Measurements from ENCODE around the gene CNFN.

- TF ChIP-seq JUNB (IDR thresholded peaks at IDR 0.05), result no peak
- no peak for TF ChIP-seq SREBF2 (IDR thresholded peaks at IDR 0.05)
- TF ChIP-seq USF2 (IDR thresholded peaks at IDR 0.05), result no peak
- no peak for TF ChIP-seq CTCF (IDR thresholded peaks at IDR 0.05)
- no peak for TF ChIP-seq KDM1A (IDR thresholded peaks at IDR 0.05; ENCODE audit: low read depth)
- no peak for TF ChIP-seq HDAC2 (IDR thresholded peaks at IDR 0.05)
- no peak for TF ChIP-seq PHF8 (IDR thresholded peaks at IDR 0.05; ENCODE audit: borderline replicate concordance, low read depth)
- no peak for TF ChIP-seq POLR2A (IDR thresholded peaks at IDR 0.05; ENCODE audit: low read length)
- no peak for TF ChIP-seq PBX3 (IDR thresholded peaks at IDR 0.05)
- TF ChIP-seq RFX5 (IDR thresholded peaks at IDR 0.05), result no peak
- TF ChIP-seq NR3C1 (IDR thresholded peaks at IDR 0.05), result no peak
- TF ChIP-seq MAX (IDR thresholded peaks at IDR 0.05), result no peak
- no peak for TF ChIP-seq REST (IDR thresholded peaks at IDR 0.05)
Observed at GRCh38 chr19:42431486-42431885, 41.4 kb upstream of the CNFN start.
